Activated naive CD8-positive, alpha-beta T cell treated with anti-CD3 and anti-CD28 coated beads, Interleukin-2, amount 10 ng/mL, durations not matched to agents 7 days and 5 days (primary cell): Measurements from ENCODE around the gene PRDX4. TPM values are rescaled to one million over a fixed set of nuclear protein-coding genes. Genes with fewer than 3 reads are reported as not detected.

Experiments
- ATAC-seq: fragments of 150-1000 bp; cut with Tn5 transposase; one replicate; pipeline ENCODE4 v1.10.0; 2021; ENCODE audit warnings: low read depth, moderate library complexity
- POLR2A ChIA-PET: fragments of 350-600 bp; sonication (Branson Sonifier 250); formaldehyde crosslinking; loops from one replicate; lab custom pipeline; 2021; ENCODE audit warnings: antibody characterized with exemption; lab: Charles Lee
- DNase-seq: peaks from one replicate; pipeline ENCODE4 v3.0.0; 2021
- H3K27ac Mint-ChIP-seq: one replicate; pipeline ENCODE4 v1.8.0; 2022; ENCODE audit warnings: mild to moderate bottlenecking, mixed read lengths
- H3K27me3 Mint-ChIP-seq: one replicate; pipeline ENCODE4 v1.8.0; 2022; ENCODE audit warnings: mild to moderate bottlenecking, moderate library complexity, mixed read lengths
- H3K36me3 Mint-ChIP-seq: one replicate; pipeline ENCODE4 v1.8.0; 2021; ENCODE audit warnings: mild to moderate bottlenecking, mixed read lengths
- H3K4me1 Mint-ChIP-seq: one replicate; pipeline ENCODE4 v1.8.0; 2021; ENCODE audit warnings: mixed read lengths
- H3K4me3 Mint-ChIP-seq: one replicate; pipeline ENCODE4 v1.8.0; 2022; ENCODE audit warnings: mild to moderate bottlenecking, moderate library complexity, mixed read lengths
- H3K9me3 Mint-ChIP-seq: one replicate; pipeline ENCODE4 v1.8.0; 2021; ENCODE audit warnings: mixed read lengths
- total RNA-seq, 2 experiments: library from RNA; stranded (reverse); gene quantifications; one replicate each; pipeline ENCODE4 v1.2.3, GENCODE V29; 2021

Gene PRDX4
- total RNA-seq, 2 experiments from 2014 or later = 17.0 to 18.8 TPM

DNA sequence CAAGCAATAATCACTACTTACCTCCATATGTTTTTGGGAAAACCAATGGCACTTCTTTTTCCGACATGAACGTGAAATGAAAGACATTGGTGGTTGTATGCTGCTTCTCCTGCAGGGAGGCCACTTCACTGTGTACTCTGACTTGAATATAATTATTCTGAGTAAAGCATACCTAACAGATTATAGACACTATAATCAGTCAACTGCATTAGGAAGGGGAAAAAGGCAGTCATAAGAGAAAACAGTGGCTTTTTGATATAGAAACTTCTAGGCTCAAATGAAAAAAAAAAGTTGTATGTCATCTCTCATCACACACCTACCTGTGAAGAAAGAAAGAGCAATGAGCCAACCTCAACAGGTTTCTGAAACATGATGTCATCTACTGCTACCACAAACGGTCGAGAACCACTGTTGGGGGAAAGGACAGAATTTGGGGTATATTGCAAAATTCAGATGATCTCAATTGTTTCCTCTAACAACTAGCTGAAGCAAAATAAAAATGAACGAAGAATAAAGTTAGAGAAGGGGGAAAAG, 37.4 kb downstream of the PRDX4 start:
- no peak overlapping the region for H3K27ac Mint-ChIP-seq
- POLR2A ChIA-PET = no interaction called here
- no peaks in the 10 kb centered on the region for H3K27me3 Mint-ChIP-seq
- no peak overlapping the region for H3K4me3 Mint-ChIP-seq
- peaks cover 12% of the 10 kb centered on the region for H3K36me3 Mint-ChIP-seq
- no peak for DNase-seq
- H3K4me1 Mint-ChIP-seq = no peaks in the 10 kb centered on the region
- no peak for ATAC-seq
- no peaks in the 10 kb centered on the region for H3K9me3 Mint-ChIP-seq

DNA sequence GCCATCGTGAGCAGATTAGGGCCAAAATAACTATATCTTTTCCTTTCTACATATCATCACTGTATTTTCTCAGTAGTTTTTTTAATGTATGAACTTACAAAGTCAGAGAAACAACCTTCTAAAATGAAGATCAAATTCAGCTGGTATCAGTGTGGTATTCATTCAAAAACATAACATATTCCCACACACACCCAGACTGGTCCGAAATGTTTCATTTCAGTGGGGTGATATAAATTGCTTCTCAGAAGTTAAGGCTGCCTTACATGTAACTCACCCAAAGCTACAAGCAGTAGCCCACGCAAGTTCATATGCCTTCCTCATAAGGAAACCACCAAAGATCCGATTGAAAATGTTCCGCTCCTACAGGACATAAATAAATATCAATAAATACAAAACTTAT, 37.9 kb downstream of the PRDX4 start:
- Mint-ChIP-seq H3K36me3 (peaks cover 12% of the 10 kb centered on the region), H3K27me3 (no peaks in the 10 kb centered on the region), H3K4me3 (no peak overlapping the region), H3K27ac (no peak overlapping the region), H3K9me3 (no peaks in the 10 kb centered on the region), H3K4me1 (no peaks in the 10 kb centered on the region)
- POLR2A ChIA-PET = no interaction called here
- DNase-seq = no peak
- no peak for ATAC-seq

DNA sequence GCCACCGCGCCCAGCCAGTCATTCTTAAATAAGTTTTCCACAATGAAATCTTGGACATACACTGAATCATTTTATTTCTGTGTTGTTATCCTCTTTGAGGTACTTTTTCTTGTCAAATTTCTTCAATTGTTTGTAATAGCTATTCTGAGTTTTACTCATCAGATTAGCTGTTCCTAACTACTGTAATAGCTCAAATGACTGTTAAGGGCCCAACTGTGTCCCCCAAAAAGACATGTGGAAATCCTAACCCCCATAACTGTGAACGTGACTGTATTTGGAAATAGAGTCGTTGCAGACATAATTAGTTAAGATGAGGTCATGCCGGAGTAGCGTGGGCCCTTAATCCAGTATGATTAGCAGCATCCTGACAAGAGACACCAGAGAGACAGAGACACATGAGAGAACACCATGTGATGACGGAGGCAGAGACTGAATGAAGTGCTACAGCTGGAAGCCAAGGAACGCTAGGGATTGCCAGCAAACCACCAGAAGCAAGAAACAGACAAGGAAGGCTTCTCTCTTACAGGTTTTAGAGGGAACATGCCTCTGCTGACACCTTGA, 52.9 kb downstream of the PRDX4 start:
- no peaks in the 10 kb centered on the region for H3K27me3 Mint-ChIP-seq
- POLR2A ChIA-PET = no interaction called here
- peaks cover 12% of the 10 kb centered on the region for H3K36me3 Mint-ChIP-seq
- no peak overlapping the region for H3K4me3 Mint-ChIP-seq
- no peak overlapping the region for H3K27ac Mint-ChIP-seq
- ATAC-seq (no peak), DNase-seq (no peak)
- no peaks in the 10 kb centered on the region for H3K4me1 Mint-ChIP-seq
- H3K9me3 Mint-ChIP-seq = no peaks in the 10 kb centered on the region

DNA sequence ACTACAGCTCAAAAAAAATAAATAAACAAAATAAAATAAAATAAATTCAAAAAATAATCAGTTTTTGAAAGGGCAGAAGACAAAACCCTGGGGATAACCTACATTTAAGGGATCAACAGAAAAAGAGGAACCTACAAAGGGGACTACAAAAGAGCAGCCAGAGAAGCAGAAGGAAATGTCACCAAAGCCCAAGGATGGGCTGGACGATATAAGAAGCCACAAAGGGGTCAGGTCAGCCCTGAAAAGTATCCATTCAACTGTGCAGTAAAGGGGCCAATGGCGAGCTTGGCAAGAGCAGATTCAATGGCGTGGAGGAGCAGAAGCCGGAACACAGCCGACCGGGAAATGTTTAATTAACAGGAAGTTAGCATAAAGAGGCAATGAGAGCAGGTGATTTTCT, 58.9 kb downstream of the PRDX4 start:
- DNase-seq (no peak), ATAC-seq (no peak)
- H3K9me3 Mint-ChIP-seq = no peaks in the 10 kb centered on the region
- H3K36me3 Mint-ChIP-seq = peaks cover 10% of the 10 kb centered on the region
- no peak overlapping the region for H3K4me3 Mint-ChIP-seq
- H3K27me3 Mint-ChIP-seq = no peaks in the 10 kb centered on the region
- peaks cover 8% of the 10 kb centered on the region for H3K4me1 Mint-ChIP-seq
- POLR2A ChIA-PET = interaction anchor here (0.5 to 1.4 kb wide), 2 partner anchors 17 to 19 kb away, joined by 3 to 5 read pairs; partner anchors contain the start of gene ACOT9
- H3K27ac Mint-ChIP-seq = peak overlapping the region; percentile 38

DNA sequence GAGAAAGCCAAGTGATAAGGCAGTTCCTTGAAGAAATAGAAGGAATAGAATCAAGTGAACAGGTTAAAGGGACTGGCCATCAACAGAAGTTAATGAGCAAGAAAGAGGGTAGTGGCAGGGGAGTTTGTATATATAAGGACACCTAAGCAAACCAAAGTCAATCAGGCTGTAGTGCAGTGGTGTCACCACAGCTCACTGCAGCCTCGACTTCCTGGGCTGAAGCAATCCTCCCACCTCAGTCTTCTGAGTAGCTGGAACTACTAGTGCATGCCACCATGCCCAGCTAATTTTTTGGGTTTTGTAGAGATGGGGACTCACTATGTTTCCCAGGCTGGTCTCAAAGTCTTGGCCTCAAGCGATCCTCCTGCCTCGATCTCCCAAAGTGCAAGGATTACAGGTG, 59.9 kb downstream of the PRDX4 start:
- H3K9me3 Mint-ChIP-seq = no peaks in the 10 kb centered on the region
- POLR2A ChIA-PET = interaction anchor here (1.4 kb wide), 1 partner anchor 16 kb away, joined by 5 read pairs; the partner anchor contains the start of gene ACOT9
- peaks cover 10% of the 10 kb centered on the region for H3K4me1 Mint-ChIP-seq
- DNase-seq (no peak), ATAC-seq (peak; percentile 68)
- peak overlapping the region; percentile 56 for H3K27ac Mint-ChIP-seq
- H3K36me3 Mint-ChIP-seq = peaks cover 14% of the 10 kb centered on the region
- H3K4me3 Mint-ChIP-seq = no peak overlapping the region
- no peaks in the 10 kb centered on the region for H3K27me3 Mint-ChIP-seq

DNA sequence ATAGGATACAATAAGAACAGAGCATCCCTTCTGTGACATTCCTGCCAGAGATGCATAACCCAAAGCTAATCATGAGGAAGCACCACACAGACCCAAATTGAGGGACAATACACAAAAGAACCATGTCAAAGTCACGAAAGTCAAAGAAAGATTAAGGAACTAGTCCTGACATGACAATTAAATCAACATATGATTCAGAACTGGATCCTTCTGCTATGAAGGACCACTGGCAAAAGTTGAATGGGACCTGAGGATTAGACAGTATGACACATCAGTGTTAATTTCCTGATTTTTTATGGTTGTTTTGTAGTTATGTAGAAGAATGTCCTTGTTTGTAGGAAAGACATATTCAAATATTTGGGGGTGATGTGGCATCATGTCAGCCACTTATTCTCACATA, 61.9 kb downstream of the PRDX4 start:
- POLR2A ChIA-PET = no interaction called here
- no peak for ATAC-seq
- H3K36me3 Mint-ChIP-seq = peaks cover 13% of the 10 kb centered on the region
- no peaks in the 10 kb centered on the region for H3K27me3 Mint-ChIP-seq
- H3K4me3 Mint-ChIP-seq = no peak overlapping the region
- DNase-seq = no peak
- H3K4me1 Mint-ChIP-seq = peaks cover 19% of the 10 kb centered on the region
- H3K9me3 Mint-ChIP-seq = no peaks in the 10 kb centered on the region
- H3K27ac Mint-ChIP-seq = no peak overlapping the region

DNA sequence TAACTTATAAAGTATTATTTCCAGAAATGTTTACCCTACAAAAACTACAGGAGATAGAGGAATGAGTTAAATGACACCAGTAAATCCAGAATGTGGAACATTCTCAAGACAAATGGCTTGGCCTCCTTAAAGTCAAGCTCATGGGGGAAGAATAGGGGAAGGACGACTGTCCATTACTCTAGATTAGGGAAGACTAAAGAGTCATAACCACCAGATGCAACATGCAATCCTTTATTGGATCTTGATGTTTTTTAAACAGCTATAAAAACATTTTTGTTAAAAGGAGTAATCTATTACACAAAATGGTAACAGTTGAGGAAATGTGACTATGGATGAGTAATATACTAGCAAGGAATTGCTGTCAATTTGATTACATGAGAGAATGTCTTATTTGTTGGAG, 64.7 kb downstream of the PRDX4 start:
- POLR2A ChIA-PET = no interaction called here
- DNase-seq (no peak), ATAC-seq (no peak)
- peaks cover 15% of the 10 kb centered on the region for H3K36me3 Mint-ChIP-seq
- no peaks in the 10 kb centered on the region for H3K9me3 Mint-ChIP-seq
- H3K27ac Mint-ChIP-seq = no peak overlapping the region
- H3K27me3 Mint-ChIP-seq = no peaks in the 10 kb centered on the region
- H3K4me1 Mint-ChIP-seq = peaks cover 19% of the 10 kb centered on the region
- no peak overlapping the region for H3K4me3 Mint-ChIP-seq

DNA sequence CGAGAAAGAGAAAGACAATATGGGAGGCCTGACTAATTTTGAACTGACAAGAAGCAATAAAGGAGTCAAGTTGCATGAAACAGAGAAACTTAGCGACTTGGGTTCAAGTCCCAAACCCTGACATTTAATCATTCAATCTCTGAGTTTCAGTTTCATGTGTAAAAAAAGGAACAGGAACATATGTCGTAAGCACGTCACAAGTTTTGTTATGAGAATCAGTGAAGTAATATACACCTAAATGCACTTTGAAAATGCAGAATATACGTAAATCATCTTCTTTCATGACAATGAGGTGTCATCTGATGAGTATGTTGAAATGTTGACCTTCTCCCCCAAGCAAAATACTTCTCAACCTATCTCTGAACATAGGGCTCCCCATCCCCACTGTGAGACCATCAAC, 65.4 kb downstream of the PRDX4 start:
- H3K4me1 Mint-ChIP-seq = peaks cover 15% of the 10 kb centered on the region
- H3K27ac Mint-ChIP-seq = peak overlapping the region; percentile 46
- peak overlapping the region; percentile 8 for H3K4me3 Mint-ChIP-seq
- no peaks in the 10 kb centered on the region for H3K27me3 Mint-ChIP-seq
- DNase-seq = no peak
- H3K36me3 Mint-ChIP-seq = peaks cover 15% of the 10 kb centered on the region
- no peaks in the 10 kb centered on the region for H3K9me3 Mint-ChIP-seq
- peak; percentile 50 for ATAC-seq
- POLR2A ChIA-PET = no interaction called here

Other genes with a start within 250 kb of the PRDX4 start
- 10 to 100 TPM; 27.6 to 28.4 TPM for gene ACOT9, start 75.8 kb downstream of the PRDX4 start, total RNA-seq
- 100 to 1,000 TPM; 145 to 147 TPM for gene SAT1, start 115.7 kb downstream of the PRDX4 start, total RNA-seq
- gene APOO, start 240.4 kb downstream of the PRDX4 start, total RNA-seq = 10 to 100 TPM; 23.8 to 24.2 TPM
- not detected for gene CXorf58, start 240.5 kb downstream of the PRDX4 start, total RNA-seq